ENCODE measurements around the gene PTPRD. TPM values are rescaled to one million over a fixed set of nuclear protein-coding genes. Genes with fewer than 3 reads are reported as not detected.

Gene PTPRD
- total RNA-seq, 1 experiment from 2014 or later, result 0.02 TPM

- TF ChIP-seq EZH2 (IDR thresholded peaks at IDR 0.05), result no peak
- TF ChIP-seq ZNF274 (IDR thresholded peaks at IDR 0.05; ENCODE audit: low read depth, low read length), result no peak
- no peak for TF ChIP-seq SIN3A (IDR thresholded peaks at IDR 0.05; ENCODE audit: low read depth)
- no peak for TF ChIP-seq RAD21 (IDR thresholded peaks at IDR 0.05; ENCODE audit: low read depth)
- no peak for TF ChIP-seq JUND (IDR thresholded peaks at IDR 0.05)
- TF ChIP-seq, protein P1, sequence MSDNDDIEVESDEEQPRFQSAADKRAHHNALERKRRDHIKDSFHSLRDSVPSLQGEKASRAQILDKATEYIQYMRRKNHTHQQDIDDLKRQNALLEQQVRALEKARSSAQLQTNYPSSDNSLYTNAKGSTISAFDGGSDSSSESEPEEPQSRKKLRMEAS (IDR thresholded peaks at IDR 0.05), result no peak
- no peak for TF ChIP-seq FOSL1 (IDR thresholded peaks at IDR 0.05; ENCODE audit: low read depth)
- no peaks in the 10 kb centered on the region for H3K4me1 ChIP-seq (ENCODE audit: control insufficient read depth in 1 of 2, insufficient read depth in 2 of 2, low read length in 2 of 2)
- no peaks in the 10 kb centered on the region for H3K9me2 ChIP-seq (ENCODE audit: insufficient read depth)
- ChIA-PET POLR2A (no interaction called here), RAD21 (ENCODE audit: low non-redundant PET in 1 of 2, low total read pairs in 2 of 2, uncharacterized antibody in 2 of 2, unreplicated experiment in 2 of 2) (no interaction called here), CTCF (no interaction called here)
- no TSS peak for BruUV-seq (replicated peaks)
- ATAC-seq (no peak), DNase-seq (ENCODE audit: low read depth, low spot score) (no peak)
- no peaks in the 10 kb centered on the region for H3K36me3 ChIP-seq (ENCODE audit: control insufficient read depth in 1 of 2, insufficient read depth in 2 of 2, low read length in 2 of 2)
- H3K4me3 ChIP-seq (replicated peaks in 1 of 2; ENCODE audit: low read depth in 1 of 2, low read length in 2 of 2), result no peak overlapping the region
- H3K27ac ChIP-seq (ENCODE audit: low read depth, low read length), result no peak overlapping the region
- H3K79me2 ChIP-seq (ENCODE audit: insufficient read depth, low read length), result no peaks in the 10 kb centered on the region
- peaks cover 5 to 8% of the 10 kb centered on the region in 2 experiments; a peak in 2 of 4 replicates for H3K9me3 ChIP-seq (ENCODE audit: control insufficient read depth in 1 of 2, insufficient read depth in 1 of 2, low read depth in 1 of 2, low read length in 2 of 2)
- intact Hi-C loops (cut with micrococcal nuclease), result no loop called here
- H2AFZ ChIP-seq (ENCODE audit: low read depth, low read length, poor library complexity, severe bottlenecking), result no peak overlapping the region
- no peaks in the 10 kb centered on the region for H4K20me1 ChIP-seq (ENCODE audit: insufficient read depth)
- H3K4me2 ChIP-seq (ENCODE audit: low read length), result no peak overlapping the region
- H3K9ac ChIP-seq (ENCODE audit: low read length), result no peak overlapping the region
- H3K27me3 ChIP-seq (ENCODE audit: insufficient read depth, low read length), result no peaks in the 10 kb centered on the region
Observed at GRCh38 chr9:8332871-8333270, 2279.9 kb downstream of the PTPRD start.

DNA sequence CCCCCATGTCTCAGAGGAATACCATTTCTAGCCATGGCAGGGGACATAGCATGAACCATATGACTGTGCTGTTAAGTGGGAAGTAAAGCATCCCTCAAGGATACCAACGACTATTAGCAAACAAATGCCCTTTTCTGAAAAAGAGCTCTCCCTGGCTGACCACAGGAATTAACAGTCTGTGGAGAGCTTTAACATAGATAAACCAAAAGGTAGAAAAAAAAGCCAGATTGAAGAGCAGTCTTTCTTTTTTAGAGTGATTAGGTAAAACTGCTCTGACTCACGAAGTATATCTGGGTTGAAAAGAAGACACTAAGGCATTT, 2280.5 kb downstream of the PTPRD start:
- BruUV-seq (replicated peaks), result no TSS peak
- H3K36me3 ChIP-seq (ENCODE audit: control insufficient read depth in 1 of 2, insufficient read depth in 2 of 2, low read length in 2 of 2), result no peaks in the 10 kb centered on the region
- TF ChIP-seq, protein P2, sequence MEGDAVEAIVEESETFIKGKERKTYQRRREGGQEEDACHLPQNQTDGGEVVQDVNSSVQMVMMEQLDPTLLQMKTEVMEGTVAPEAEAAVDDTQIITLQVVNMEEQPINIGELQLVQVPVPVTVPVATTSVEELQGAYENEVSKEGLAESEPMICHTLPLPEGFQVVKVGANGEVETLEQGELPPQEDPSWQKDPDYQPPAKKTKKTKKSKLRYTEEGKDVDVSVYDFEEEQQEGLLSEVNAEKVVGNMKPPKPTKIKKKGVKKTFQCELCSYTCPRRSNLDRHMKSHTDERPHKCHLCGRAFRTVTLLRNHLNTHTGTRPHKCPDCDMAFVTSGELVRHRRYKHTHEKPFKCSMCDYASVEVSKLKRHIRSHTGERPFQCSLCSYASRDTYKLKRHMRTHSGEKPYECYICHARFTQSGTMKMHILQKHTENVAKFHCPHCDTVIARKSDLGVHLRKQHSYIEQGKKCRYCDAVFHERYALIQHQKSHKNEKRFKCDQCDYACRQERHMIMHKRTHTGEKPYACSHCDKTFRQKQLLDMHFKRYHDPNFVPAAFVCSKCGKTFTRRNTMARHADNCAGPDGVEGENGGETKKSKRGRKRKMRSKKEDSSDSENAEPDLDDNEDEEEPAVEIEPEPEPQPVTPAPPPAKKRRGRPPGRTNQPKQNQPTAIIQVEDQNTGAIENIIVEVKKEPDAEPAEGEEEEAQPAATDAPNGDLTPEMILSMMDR (IDR thresholded peaks at IDR 0.05 in 2 of 3, conservative IDR thresholded peaks at IDR 0.05 in 1 of 3; ENCODE audit: borderline replicate concordance in 1 of 3, insufficient read depth in 1 of 3, low read depth in 2 of 3, low read length in 2 of 3), result no peak
- TF ChIP-seq ZFX (IDR thresholded peaks at IDR 0.05) (no peak), ZBTB33 (IDR thresholded peaks at IDR 0.05; ENCODE audit: extremely low read depth, insufficient replicate concordance, low read length) (no peak), SIN3A (IDR thresholded peaks at IDR 0.05; ENCODE audit: low read depth) (no peak), CBX3 (IDR thresholded peaks at IDR 0.05; ENCODE audit: low read depth) (no peak)
- H4K20me1 ChIP-seq (ENCODE audit: insufficient read depth), result no peaks in the 10 kb centered on the region
- H3K4me1 ChIP-seq (ENCODE audit: control insufficient read depth in 1 of 2, insufficient read depth in 2 of 2, low read length in 2 of 2), result no peaks in the 10 kb centered on the region
- H3K4me3 ChIP-seq (replicated peaks in 1 of 2; ENCODE audit: low read depth in 1 of 2, low read length in 2 of 2), result no peak overlapping the region
- intact Hi-C loops (cut with micrococcal nuclease), result no loop called here
- no peak overlapping the region for H3K27ac ChIP-seq (ENCODE audit: low read depth, low read length)
- DNase-seq (ENCODE audit: low read depth, low spot score) (no peak), ATAC-seq (no peak)
- ChIA-PET CTCF (no interaction called here), POLR2A (no interaction called here), RAD21 (ENCODE audit: low non-redundant PET in 1 of 2, low total read pairs in 2 of 2, uncharacterized antibody in 2 of 2, unreplicated experiment in 2 of 2) (no interaction called here)
- H3K4me2 ChIP-seq (ENCODE audit: low read length), result no peak overlapping the region
- H3K27me3 ChIP-seq (ENCODE audit: insufficient read depth, low read length), result no peaks in the 10 kb centered on the region
- H2AFZ ChIP-seq (ENCODE audit: low read depth, low read length, poor library complexity, severe bottlenecking), result no peak overlapping the region
- no peak overlapping the region for H3K9ac ChIP-seq (ENCODE audit: low read length)
- H3K79me2 ChIP-seq (ENCODE audit: insufficient read depth, low read length), result no peaks in the 10 kb centered on the region
- H3K9me2 ChIP-seq (ENCODE audit: insufficient read depth), result no peaks in the 10 kb centered on the region
- H3K9me3 ChIP-seq (ENCODE audit: control insufficient read depth in 1 of 2, insufficient read depth in 1 of 2, low read depth in 1 of 2, low read length in 2 of 2), result peaks cover 3 to 8% of the 10 kb centered on the region in 2 experiments; a peak in 2 of 4 replicates
